ENCODE results near the gene SLC15A1. TPM values are rescaled to one million over a fixed set of nuclear protein-coding genes. Genes with fewer than 3 reads are reported as not detected.

Gene SLC15A1
- total RNA-seq, 4 donors from 2014 or later: 0.19 to 5.3 (median 2.3) TPM

GRCh38 chr13:98797456-98797855 is 45.0 kb upstream of the SLC15A1 start:
- H3K27me3 ChIP-seq: no peaks in the 10 kb centered on the region
- no peak overlapping the region for H3K27ac ChIP-seq
- no peak overlapping the region for H3K4me3 ChIP-seq
- no peak for DNase-seq
- TF ChIP-seq CTCF (IDR thresholded peaks at IDR 0.05): no peak
- no peak for TF ChIP-seq POLR2A (IDR thresholded peaks at IDR 0.05)
- WGBS, 2 donors: 88 to 92% methylated on average over 6 of the region's 6 CpGs
- peaks cover 0 to 3% (median 0%) of the 10 kb centered on the region in 3 donors for H3K4me1 ChIP-seq
- peaks cover 8 to 97% (median 22%) of the 10 kb centered on the region in 3 donors for H3K36me3 ChIP-seq
- intact Hi-C loops (cut with DNase I): no loop called here
- H3K9me3 ChIP-seq: no peaks in the 10 kb centered on the region

GRCh38 chr13:98796798-98797197 is 44.3 kb upstream of the SLC15A1 start:
- TF ChIP-seq CTCF (IDR thresholded peaks at IDR 0.05): no peak
- TF ChIP-seq POLR2A (IDR thresholded peaks at IDR 0.05): no peak
- Histone ChIP-seq H3K27ac (no peak overlapping the region), H3K36me3 (peaks cover 8 to 97% (median 22%) of the 10 kb centered on the region in 3 donors), H3K27me3 (no peaks in the 10 kb centered on the region), H3K9me3 (no peaks in the 10 kb centered on the region), H3K4me3 (no peak overlapping the region), H3K4me1 (peaks cover 0 to 3% (median 0%) of the 10 kb centered on the region in 3 donors)
- WGBS, 2 donors: 83 to 88% methylated on average over 9 to 10 of the region's 10 CpGs
- no peak for DNase-seq
- intact Hi-C loops (cut with DNase I): no loop called here

GRCh38 chr13:98796191-98796590 is 43.7 kb upstream of the SLC15A1 start:
- DNase-seq: no peak
- Histone ChIP-seq H3K27ac (no peak overlapping the region), H3K9me3 (no peaks in the 10 kb centered on the region), H3K27me3 (no peaks in the 10 kb centered on the region), H3K4me1 (peaks cover 0 to 3% (median 0%) of the 10 kb centered on the region in 3 donors), H3K4me3 (no peak overlapping the region), H3K36me3 (peaks cover 8 to 93% (median 22%) of the 10 kb centered on the region in 3 donors)
- TF ChIP-seq CTCF (IDR thresholded peaks at IDR 0.05): no peak
- TF ChIP-seq POLR2A (IDR thresholded peaks at IDR 0.05): no peak
- intact Hi-C loops (cut with DNase I): no loop called here
- WGBS, 2 donors: 76 to 90% methylated on average over 4 to 5 of the region's 5 CpGs

GRCh38 chr13:98795220-98795619 is 42.7 kb upstream of the SLC15A1 start:
- H3K9me3 ChIP-seq: no peaks in the 10 kb centered on the region
- peaks cover 0 to 3% (median 0%) of the 10 kb centered on the region in 3 donors for H3K4me1 ChIP-seq
- H3K27me3 ChIP-seq: no peaks in the 10 kb centered on the region
- no peak for TF ChIP-seq CTCF (IDR thresholded peaks at IDR 0.05)
- TF ChIP-seq POLR2A (IDR thresholded peaks at IDR 0.05): no peak
- DNase-seq: no peak
- peaks cover 8 to 84% (median 22%) of the 10 kb centered on the region in 3 donors for H3K36me3 ChIP-seq
- intact Hi-C loops (cut with DNase I): no loop called here
- no peak overlapping the region for H3K4me3 ChIP-seq
- H3K27ac ChIP-seq: no peak overlapping the region
- WGBS, 2 donors: 95 to 100% methylated on average over 2 to 6 of the region's 6 CpGs

GRCh38 chr13:98794498-98794897 is 42.0 kb upstream of the SLC15A1 start:
- Histone ChIP-seq H3K9me3 (no peaks in the 10 kb centered on the region), H3K27ac (no peak overlapping the region), H3K27me3 (no peaks in the 10 kb centered on the region), H3K4me3 (no peak overlapping the region), H3K36me3 (peaks cover 8 to 77% (median 19%) of the 10 kb centered on the region in 3 donors), H3K4me1 (peaks cover 0 to 3% (median 0%) of the 10 kb centered on the region in 3 donors)
- TF ChIP-seq CTCF (IDR thresholded peaks at IDR 0.05) (no peak), POLR2A (IDR thresholded peaks at IDR 0.05) (no peak)
- 92 to 93% methylated on average over 11 to 12 of the region's 12 CpGs for WGBS, 2 donors
- DNase-seq: no peak
- intact Hi-C loops (cut with DNase I): no loop called here

All from esophagus squamous epithelium (tissue), 5 donors.